Endothelial cell (in vitro differentiated cells): ENCODE measurements around the gene TP53RK. TPM values are rescaled to one million over a fixed set of nuclear protein-coding genes. Genes with fewer than 3 reads are reported as not detected.
A peak's percentile ranks its signal among the peaks of the same experiment; 100 is the strongest.

Experiments used
- DNase-seq: peaks from one replicate; pipeline ENCODE4 v3.0.0; 2021; ENCODE audit warnings: low spot score
- H3K27ac Mint-ChIP-seq: one replicate; pipeline ENCODE4 v1.8.0; 2021; ENCODE audit warnings: mixed read lengths, inconsistent platforms; ENCODE audit not compliant: unreplicated experiment
- H3K27me3 Mint-ChIP-seq: one replicate; pipeline ENCODE4 v1.8.0; 2021; ENCODE audit warnings: mild to moderate bottlenecking, moderate library complexity, mixed read lengths, inconsistent platforms; ENCODE audit not compliant: unreplicated experiment
- H3K36me3 Mint-ChIP-seq: one replicate; pipeline ENCODE4 v1.8.0; 2021; ENCODE audit warnings: mild to moderate bottlenecking, low read depth, mixed read lengths, inconsistent platforms; ENCODE audit not compliant: unreplicated experiment
- H3K4me1 Mint-ChIP-seq: one replicate; pipeline ENCODE4 v1.8.0; 2021; ENCODE audit warnings: mild to moderate bottlenecking, mixed read lengths, inconsistent platforms; ENCODE audit not compliant: unreplicated experiment
- H3K4me3 Mint-ChIP-seq: one replicate; pipeline ENCODE4 v1.8.0; 2021; ENCODE audit warnings: mild to moderate bottlenecking, mixed read lengths, inconsistent platforms; ENCODE audit not compliant: unreplicated experiment
- H3K9me3 Mint-ChIP-seq: one replicate; pipeline ENCODE4 v1.8.0; 2021; ENCODE audit warnings: mixed read lengths, inconsistent platforms; ENCODE audit not compliant: unreplicated experiment
- total RNA-seq: library from RNA; stranded (reverse); fragmentation: NEBNext Ultra II Directional; extraction: Animal tissue kit (Norgen Biotek cat#: 25700); gene quantifications from one replicate; pipeline ENCODE4 v1.2.1, GENCODE V29; 2021; ENCODE audit not compliant: unreplicated experiment
- TF ChIP-seq, protein P1 (sequence below): fragments of 200-600 bp; sonication (generic); IDR thresholded peaks from one replicate; pipeline ENCODE4 v1.5.0; 2021; ENCODE audit warnings: antibody characterized with exemption; ENCODE audit not compliant: unreplicated experiment

TP53RK gene
- total RNA-seq, 1 donor from 2014 or later: 10.2 TPM

DNA sequence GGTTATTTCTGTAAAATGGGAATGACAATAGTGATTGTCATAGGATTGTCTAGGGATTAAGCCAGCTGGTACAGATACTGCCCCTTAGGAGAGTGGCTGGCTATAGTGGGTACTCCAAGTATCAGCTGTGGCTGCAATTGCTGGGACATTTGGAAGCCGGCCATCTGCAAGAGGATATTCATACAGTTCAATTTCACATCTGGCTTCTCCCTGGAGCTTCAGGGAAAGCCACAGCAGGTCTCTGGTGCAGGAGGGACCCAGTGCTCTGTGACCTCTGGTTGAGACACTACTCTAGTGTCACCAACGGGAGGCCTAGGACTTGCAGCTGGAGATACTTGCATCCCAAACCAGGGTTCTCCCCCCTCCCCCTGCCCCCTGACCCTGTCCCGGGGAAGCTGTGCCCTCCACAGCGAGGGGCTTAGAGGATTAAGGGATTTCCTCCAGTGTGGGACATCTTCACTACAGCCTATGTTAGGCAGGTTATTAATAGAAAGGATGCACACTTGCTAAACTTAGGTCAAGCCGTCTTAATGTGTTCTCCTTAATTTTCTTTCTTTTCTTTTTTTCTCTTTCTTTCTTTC lies 22.9 kb upstream of the TP53RK start:
- TF ChIP-seq, protein P1, sequence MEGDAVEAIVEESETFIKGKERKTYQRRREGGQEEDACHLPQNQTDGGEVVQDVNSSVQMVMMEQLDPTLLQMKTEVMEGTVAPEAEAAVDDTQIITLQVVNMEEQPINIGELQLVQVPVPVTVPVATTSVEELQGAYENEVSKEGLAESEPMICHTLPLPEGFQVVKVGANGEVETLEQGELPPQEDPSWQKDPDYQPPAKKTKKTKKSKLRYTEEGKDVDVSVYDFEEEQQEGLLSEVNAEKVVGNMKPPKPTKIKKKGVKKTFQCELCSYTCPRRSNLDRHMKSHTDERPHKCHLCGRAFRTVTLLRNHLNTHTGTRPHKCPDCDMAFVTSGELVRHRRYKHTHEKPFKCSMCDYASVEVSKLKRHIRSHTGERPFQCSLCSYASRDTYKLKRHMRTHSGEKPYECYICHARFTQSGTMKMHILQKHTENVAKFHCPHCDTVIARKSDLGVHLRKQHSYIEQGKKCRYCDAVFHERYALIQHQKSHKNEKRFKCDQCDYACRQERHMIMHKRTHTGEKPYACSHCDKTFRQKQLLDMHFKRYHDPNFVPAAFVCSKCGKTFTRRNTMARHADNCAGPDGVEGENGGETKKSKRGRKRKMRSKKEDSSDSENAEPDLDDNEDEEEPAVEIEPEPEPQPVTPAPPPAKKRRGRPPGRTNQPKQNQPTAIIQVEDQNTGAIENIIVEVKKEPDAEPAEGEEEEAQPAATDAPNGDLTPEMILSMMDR: no peak
- H3K4me3 Mint-ChIP-seq: no peak overlapping the region
- H3K4me1 Mint-ChIP-seq: peaks cover 40% of the 10 kb centered on the region
- peaks cover 7% of the 10 kb centered on the region for H3K27me3 Mint-ChIP-seq
- peaks cover 13% of the 10 kb centered on the region for H3K36me3 Mint-ChIP-seq
- no peak overlapping the region for H3K27ac Mint-ChIP-seq
- no peak for DNase-seq
- no peaks in the 10 kb centered on the region for H3K9me3 Mint-ChIP-seq

DNA sequence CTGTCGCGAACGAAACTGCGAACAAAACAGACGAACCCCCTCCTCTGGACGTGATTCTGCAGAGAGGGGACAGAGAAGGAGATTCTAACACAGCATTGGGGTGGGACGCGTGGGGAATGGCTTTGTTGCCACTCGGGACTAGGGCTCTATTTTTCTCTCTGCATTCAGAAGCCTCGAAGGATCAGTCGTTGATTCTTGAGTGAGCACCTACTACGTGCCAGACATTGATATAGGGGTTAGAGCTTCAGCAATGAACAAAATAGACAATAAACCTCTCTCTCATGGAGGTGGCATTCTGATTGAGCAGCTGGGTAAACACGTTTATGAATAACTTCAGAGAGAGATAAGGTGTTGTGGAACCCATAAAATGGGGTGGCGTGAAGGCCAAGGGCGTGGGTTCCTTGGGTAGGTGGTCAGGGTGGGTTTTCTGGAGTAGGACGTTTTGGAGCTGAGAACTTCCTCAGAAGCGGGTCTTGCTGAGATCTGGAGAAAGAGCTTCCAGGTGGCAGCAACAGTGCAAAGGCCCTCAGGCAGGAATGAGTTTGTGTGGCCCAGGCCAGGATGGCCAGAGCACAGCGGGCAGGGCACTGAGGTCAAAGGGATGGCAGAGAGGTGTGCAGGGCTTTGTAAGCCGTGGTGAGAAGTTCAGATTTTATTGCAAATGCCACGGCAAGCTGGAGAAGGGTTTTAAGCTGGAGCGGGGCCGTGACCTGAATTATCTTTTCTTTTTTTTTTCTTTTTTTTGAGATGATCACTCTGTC lies 21.1 kb upstream of the TP53RK start:
- no peak for DNase-seq
- Mint-ChIP-seq H3K36me3 (peaks cover 13% of the 10 kb centered on the region), H3K27me3 (peaks cover 5% of the 10 kb centered on the region), H3K4me3 (peak overlapping the region; percentile 93), H3K4me1 (peaks cover 38% of the 10 kb centered on the region), H3K27ac (peak overlapping the region; percentile 53), H3K9me3 (no peaks in the 10 kb centered on the region)
- TF ChIP-seq, protein P1: no peak

DNA sequence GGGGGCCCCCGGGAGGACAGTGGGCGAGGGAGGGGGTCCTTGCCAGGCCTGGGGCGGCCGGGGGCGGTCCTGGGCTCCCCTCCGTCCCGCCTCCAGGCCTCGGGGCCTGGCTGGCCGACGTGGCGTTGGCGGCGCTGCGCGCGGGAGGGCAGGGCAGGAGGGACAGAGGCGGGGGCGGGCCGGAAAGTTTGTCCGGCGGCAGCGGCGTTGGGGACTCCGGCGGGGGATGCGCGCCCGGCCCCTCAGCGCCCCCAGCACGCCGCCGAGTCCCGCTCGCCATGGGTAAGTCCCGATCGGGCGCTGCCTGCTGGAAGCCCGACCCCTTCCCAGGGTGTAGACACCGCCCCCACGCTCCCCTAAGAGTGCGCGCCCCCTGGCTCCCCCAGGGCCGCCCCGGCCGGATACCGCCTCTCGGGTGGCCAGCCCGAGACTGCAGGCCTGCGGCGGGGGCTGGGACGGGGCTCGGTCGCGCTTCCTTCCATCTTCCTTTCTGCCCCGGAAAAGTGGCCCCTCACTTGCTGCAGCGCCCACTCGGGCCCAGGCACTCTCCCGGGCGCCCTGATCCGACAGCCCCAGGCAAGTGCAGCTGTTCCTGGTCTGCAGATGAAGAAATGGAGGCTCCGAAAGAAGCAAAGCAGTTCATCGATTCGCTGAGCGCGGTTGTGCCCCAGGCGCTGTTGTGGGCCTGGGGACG lies 20.4 kb upstream of the TP53RK start, which contains the start of gene SLC2A10:
TSS of gene SLC2A10 (plus strand) at position 191 of the 694 bp plus-strand sequence. CDS start at position 279, 88 bp downstream.
- Mint-ChIP-seq H3K27me3 (peaks cover 5% of the 10 kb centered on the region), H3K36me3 (peaks cover 13% of the 10 kb centered on the region), H3K9me3 (no peaks in the 10 kb centered on the region), H3K27ac (peak within 1 kb of the TSS; percentile 53), H3K4me3 (peak within 1 kb of the TSS; percentile 93), H3K4me1 (peaks cover 31% of the 10 kb centered on the region)
- TF ChIP-seq, protein P1: no peak
- peak; percentile 72 for DNase-seq

GRCh38 chr20:46709055-46709458 lies 19.8 kb upstream of the TP53RK start:
- no peak for DNase-seq
- peaks cover 5% of the 10 kb centered on the region for H3K27me3 Mint-ChIP-seq
- H3K27ac Mint-ChIP-seq: peak overlapping the region; percentile 49
- peaks cover 25% of the 10 kb centered on the region for H3K4me1 Mint-ChIP-seq
- H3K9me3 Mint-ChIP-seq: no peaks in the 10 kb centered on the region
- peaks cover 11% of the 10 kb centered on the region for H3K36me3 Mint-ChIP-seq
- TF ChIP-seq, protein P1: no peak
- peak overlapping the region; percentile 80 for H3K4me3 Mint-ChIP-seq
